ENCODE measurements around the gene HTT. TPM values are rescaled to one million over a fixed set of nuclear protein-coding genes. Genes with fewer than 3 reads are reported as not detected.
A peak's percentile ranks its signal among the peaks of the same experiment; 100 is the strongest.

Gene HTT
- total RNA-seq, 1 donor from 2014 or later, result 65.2 TPM

- Histone ChIP-seq H3K27me3 (ENCODE audit: insufficient read depth, low read length) (no peaks in the 10 kb centered on the region), H2AFZ (ENCODE audit: low read depth, low read length) (no peak overlapping the region), H3K27ac (ENCODE audit: low read depth, low read length) (no peak overlapping the region), H3K4me3 (ENCODE audit: insufficient read depth, low read depth, low read length) (no peak overlapping the region), H3K79me2 (ENCODE audit: insufficient read depth, low read length) (no peaks in the 10 kb centered on the region), H3K9me3 (ENCODE audit: insufficient read depth, low read depth, low read length) (no peaks in the 10 kb centered on the region), H3K36me3 (ENCODE audit: insufficient read depth, low read length) (no peaks in the 10 kb centered on the region), H3K4me1 (ENCODE audit: insufficient read depth, low read length) (no peaks in the 10 kb centered on the region), H3K9ac (ENCODE audit: low read length) (no peak overlapping the region), H4K20me1 (ENCODE audit: insufficient read depth, low read length) (no peaks in the 10 kb centered on the region), H3K4me2 (ENCODE audit: low read length) (no peak overlapping the region)
- Mint-ChIP-seq H3K27me3 (ENCODE audit: low read depth, unreplicated experiment) (peaks cover 2% of the 10 kb centered on the region), H3K9me3 (ENCODE audit: unreplicated experiment) (no peaks in the 10 kb centered on the region), H3K4me3 (ENCODE audit: unreplicated experiment) (no peak overlapping the region), H3K27ac (ENCODE audit: unreplicated experiment) (no peak overlapping the region), H3K36me3 (ENCODE audit: low read depth, unreplicated experiment) (peaks cover 3% of the 10 kb centered on the region), H3K4me1 (ENCODE audit: low read depth, unreplicated experiment) (no peaks in the 10 kb centered on the region)
- peak; percentile 14 for DNase-seq (ENCODE audit: low read depth)
- no peak for FAIRE-seq
- TF ChIP-seq CTCF (IDR thresholded peaks at IDR 0.05; ENCODE audit: insufficient read depth, low read depth, low read length) (no peak), EZH2 (IDR thresholded peaks at IDR 0.05; ENCODE audit: insufficient read depth, low read length) (no peak)
Measured at GRCh38 chr4:3269991-3270611, 195.6 kb downstream of the HTT start.

- Histone ChIP-seq H3K9ac (ENCODE audit: low read length) (no peak overlapping the region), H3K27ac (ENCODE audit: low read depth, low read length) (no peak overlapping the region), H3K4me2 (ENCODE audit: low read length) (no peak overlapping the region), H3K27me3 (ENCODE audit: insufficient read depth, low read length) (no peaks in the 10 kb centered on the region), H3K36me3 (ENCODE audit: insufficient read depth, low read length) (no peaks in the 10 kb centered on the region), H3K79me2 (ENCODE audit: insufficient read depth, low read length) (no peaks in the 10 kb centered on the region), H3K4me1 (ENCODE audit: insufficient read depth, low read length) (no peaks in the 10 kb centered on the region), H3K4me3 (ENCODE audit: insufficient read depth, low read depth, low read length) (no peak overlapping the region), H4K20me1 (ENCODE audit: insufficient read depth, low read length) (no peaks in the 10 kb centered on the region), H2AFZ (ENCODE audit: low read depth, low read length) (no peak overlapping the region), H3K9me3 (ENCODE audit: insufficient read depth, low read depth, low read length) (no peaks in the 10 kb centered on the region)
- DNase-seq (ENCODE audit: low read depth) (no peak), FAIRE-seq (no peak)
- Mint-ChIP-seq H3K27me3 (ENCODE audit: low read depth, unreplicated experiment) (no peaks in the 10 kb centered on the region), H3K36me3 (ENCODE audit: low read depth, unreplicated experiment) (peaks cover 2% of the 10 kb centered on the region), H3K9me3 (ENCODE audit: unreplicated experiment) (no peaks in the 10 kb centered on the region), H3K4me1 (ENCODE audit: low read depth, unreplicated experiment) (no peaks in the 10 kb centered on the region), H3K27ac (ENCODE audit: unreplicated experiment) (no peak overlapping the region), H3K4me3 (ENCODE audit: unreplicated experiment) (no peak overlapping the region)
- no peak for TF ChIP-seq EZH2 (IDR thresholded peaks at IDR 0.05; ENCODE audit: insufficient read depth, low read length)
- no peak for TF ChIP-seq CTCF (IDR thresholded peaks at IDR 0.05; ENCODE audit: insufficient read depth, low read depth, low read length)
Measured at GRCh38 chr4:3271131-3271530, 196.7 kb downstream of the HTT start.

- Histone ChIP-seq H3K9me3 (ENCODE audit: insufficient read depth, low read depth, low read length) (no peaks in the 10 kb centered on the region), H3K36me3 (ENCODE audit: insufficient read depth, low read length) (no peaks in the 10 kb centered on the region), H3K27ac (ENCODE audit: low read depth, low read length) (peak overlapping the region; percentile 7), H2AFZ (ENCODE audit: low read depth, low read length) (peak overlapping the region; percentile 62), H3K4me2 (ENCODE audit: low read length) (peak overlapping the region; percentile 81), H4K20me1 (ENCODE audit: insufficient read depth, low read length) (no peaks in the 10 kb centered on the region), H3K79me2 (ENCODE audit: insufficient read depth, low read length) (no peaks in the 10 kb centered on the region), H3K4me1 (ENCODE audit: insufficient read depth, low read length) (peaks cover 8% of the 10 kb centered on the region), H3K9ac (ENCODE audit: low read length) (peak overlapping the region; percentile 3), H3K27me3 (ENCODE audit: insufficient read depth, low read length) (no peaks in the 10 kb centered on the region), H3K4me3 (ENCODE audit: insufficient read depth, low read depth, low read length) (peak overlapping the region; percentile 24)
- FAIRE-seq (no peak), DNase-seq (ENCODE audit: low read depth) (peak; percentile 75)
- H3K27ac Mint-ChIP-seq (ENCODE audit: unreplicated experiment), result no peak overlapping the region
- peaks cover 14% of the 10 kb centered on the region for H3K36me3 Mint-ChIP-seq (ENCODE audit: low read depth, unreplicated experiment)
- no peaks in the 10 kb centered on the region for H3K4me1 Mint-ChIP-seq (ENCODE audit: low read depth, unreplicated experiment)
- H3K9me3 Mint-ChIP-seq (ENCODE audit: unreplicated experiment), result peaks cover 2% of the 10 kb centered on the region
- TF ChIP-seq CTCF (IDR thresholded peaks at IDR 0.05; ENCODE audit: insufficient read depth, low read depth, low read length) (no peak), EZH2 (IDR thresholded peaks at IDR 0.05; ENCODE audit: insufficient read depth, low read length) (no peak)
- no peaks in the 10 kb centered on the region for H3K27me3 Mint-ChIP-seq (ENCODE audit: low read depth, unreplicated experiment)
- no peak overlapping the region for H3K4me3 Mint-ChIP-seq (ENCODE audit: unreplicated experiment)
Measured at GRCh38 chr4:3276986-3277385, 202.5 kb downstream of the HTT start.

Measured in astrocyte (in vitro differentiated cells and primary cell).